Activated CD8-positive, alpha-beta memory T cell treated with anti-CD3 and anti-CD28 coated beads, Interleukin-2, amount 50 U/mL, for 4 hours (primary cell): ENCODE measurements around the gene PAX5.

Experiments used
- DNase-seq: peaks from one replicate; pipeline ENCODE4 v3.0.0-alpha.2; 2020

PAX5 gene

DNA sequence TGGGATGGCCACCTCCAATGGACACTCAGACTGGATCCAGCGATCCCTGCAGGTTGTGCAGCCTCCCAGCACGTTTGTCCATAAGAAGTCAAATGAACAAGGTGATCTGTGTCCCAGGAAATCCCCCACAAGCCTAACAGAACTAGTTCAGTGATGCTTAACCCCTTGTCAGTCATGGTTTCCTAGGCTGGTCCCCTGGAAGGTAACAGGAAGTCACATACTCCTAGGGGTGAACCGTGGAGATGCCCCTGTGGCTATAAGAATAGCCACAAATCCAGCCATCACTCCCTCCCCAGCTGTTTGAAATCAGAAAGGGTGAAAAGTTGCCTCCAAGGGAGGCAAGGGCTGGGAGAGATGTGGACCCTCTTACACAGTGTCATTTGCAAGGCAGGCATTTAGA lies 22.5 kb downstream of the PAX5 start:
- no peak for DNase-seq

DNA sequence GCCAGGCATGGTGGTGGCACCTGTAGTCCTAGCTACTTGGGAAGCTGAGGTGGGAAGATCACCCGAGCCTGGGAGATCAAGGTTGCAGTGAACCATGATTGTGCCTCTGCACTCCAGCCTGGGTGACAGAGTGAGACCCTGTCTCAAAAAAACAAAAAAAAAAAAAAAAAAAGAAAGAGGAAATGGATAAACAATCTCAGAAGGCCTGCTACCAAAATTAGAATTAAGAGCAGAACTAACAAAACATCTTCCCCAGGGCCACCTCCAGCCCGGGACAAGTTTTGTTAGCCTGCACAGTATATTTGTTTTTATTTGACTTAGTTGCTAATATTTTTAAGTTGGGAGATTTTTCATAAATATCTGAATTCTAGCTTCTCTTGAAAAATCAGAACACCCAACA lies 23.1 kb downstream of the PAX5 start:
- no peak for DNase-seq

DNA sequence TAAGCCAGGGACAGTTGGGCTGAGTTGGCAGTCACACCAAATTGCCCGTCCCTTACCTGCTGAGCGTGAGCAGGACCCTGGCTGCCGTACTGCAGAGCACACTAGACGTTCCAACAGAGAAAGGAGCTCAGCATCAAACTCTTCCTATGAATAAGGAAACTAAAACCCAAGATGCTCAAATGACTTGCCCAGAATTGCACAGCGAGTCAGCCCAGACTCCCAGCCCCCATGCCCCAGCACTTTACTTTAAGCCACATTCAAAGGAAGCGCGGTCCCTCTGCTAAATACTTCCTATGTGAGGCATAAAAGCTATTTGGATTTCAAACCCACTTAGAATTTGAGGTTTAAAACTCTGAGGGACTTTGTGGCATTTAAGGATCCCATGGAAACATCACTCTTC lies 23.9 kb downstream of the PAX5 start:
- DNase-seq = no peak

DNA sequence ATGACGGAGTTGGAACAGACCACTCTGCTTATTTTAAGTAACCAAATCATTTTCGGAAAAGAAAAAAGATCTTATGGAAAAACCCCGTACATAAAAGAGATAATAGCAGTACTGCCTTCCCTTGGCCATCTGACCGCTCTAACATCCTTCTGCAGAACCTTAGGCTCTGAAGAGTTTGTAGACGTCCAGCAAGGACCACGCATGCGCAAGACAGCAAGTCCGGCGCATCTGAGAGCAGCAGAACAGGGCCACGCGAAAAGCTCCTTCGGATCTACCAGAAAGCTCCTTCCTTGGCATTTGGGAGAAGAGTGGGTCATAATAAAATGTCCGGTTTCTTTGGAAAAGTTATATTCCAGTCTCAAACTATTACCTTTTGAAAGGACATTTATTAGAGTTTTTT lies 26.8 kb downstream of the PAX5 start:
- DNase-seq = no peak

DNA sequence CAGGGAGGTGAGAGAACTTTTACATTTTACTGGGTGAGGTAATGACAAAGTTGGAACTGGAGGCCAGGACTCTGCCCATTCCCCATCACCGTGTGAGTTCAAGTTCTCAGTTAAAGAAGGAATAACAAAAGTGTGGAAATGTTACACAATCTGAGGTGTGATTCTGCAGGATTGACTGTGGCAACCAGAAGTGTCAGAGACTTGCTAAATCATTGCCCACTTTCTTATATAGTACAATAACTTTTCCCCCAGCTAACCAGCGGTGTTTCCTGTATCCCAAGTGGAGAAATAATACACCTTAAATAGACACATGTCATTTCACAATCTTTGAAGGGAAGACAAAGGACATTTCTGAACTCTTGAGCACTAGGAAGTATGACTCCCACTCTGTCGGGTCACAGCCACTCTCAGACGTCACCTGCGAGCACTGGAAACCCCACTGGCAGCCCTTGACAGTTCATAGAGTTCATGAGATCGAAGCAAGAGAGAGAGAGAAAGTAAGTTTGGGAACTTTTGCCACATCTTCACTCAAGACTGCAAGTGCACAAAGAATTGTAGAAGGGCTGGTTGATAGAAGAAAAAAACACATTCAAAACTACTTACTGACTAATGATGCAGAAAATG lies 28.4 kb downstream of the PAX5 start:
- DNase-seq = no peak

DNA sequence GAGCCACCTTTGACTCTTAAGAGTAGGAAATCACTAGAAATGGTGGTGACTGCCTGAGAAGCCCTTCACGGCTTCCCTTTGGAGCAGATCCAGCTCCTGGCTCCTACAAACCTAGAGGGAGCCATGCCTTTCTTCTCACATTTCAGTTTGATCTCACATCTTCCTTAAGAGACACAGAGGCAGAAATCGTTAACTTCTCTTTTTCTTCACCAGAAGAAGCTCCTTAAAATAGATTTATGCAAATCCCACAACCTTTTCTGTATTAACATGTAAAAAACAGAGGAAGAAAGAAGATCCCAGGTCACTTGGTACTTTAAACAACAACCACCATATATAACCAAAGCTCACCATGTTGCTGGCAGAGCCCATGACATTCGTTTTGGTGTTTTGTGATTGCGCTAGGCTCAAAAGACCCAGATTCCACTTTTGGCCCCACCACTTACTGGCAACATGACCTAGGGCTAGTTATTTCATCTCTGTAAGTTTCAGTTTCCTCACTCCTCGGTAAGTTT lies 29.6 kb downstream of the PAX5 start:
- DNase-seq = no peak

DNA sequence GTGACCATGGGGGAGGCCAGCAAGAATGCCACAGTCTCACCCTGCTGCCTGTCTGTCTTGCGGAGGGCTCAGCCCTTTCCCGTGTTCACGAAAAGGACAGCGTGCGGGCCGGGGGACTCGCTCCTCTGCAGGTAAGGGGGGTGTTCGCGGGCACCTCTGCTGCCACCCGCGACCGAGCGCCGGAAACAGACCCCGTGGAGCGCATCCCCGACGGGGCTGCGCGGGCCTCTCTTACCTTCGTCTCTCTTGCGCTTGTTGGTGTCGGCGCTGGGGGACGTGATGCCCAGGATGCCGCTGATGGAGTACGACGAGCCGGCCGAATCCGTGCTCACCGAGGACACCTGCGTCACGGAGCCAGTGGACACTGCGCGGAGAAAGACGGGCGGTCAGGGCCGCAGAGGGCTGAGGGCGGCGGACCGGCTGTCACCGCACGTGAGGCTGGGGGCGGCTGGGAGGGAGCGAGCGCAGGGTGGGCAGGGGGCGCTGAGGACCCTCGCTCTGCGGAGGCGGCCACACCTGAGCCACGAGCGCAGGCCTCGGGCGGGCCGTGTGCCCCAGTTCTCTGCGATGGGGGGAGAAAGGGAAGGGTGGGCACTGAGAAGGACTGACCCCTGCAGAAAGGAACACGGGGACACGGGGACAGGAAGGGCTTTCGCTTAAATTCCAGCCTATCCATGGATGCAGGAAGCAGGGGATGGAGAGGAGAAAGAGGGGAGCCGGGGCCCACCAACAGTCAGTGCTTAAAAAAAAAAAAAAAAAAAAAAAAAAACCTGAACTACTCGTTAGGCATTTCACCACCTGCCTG lies 31.5 kb downstream of the PAX5 start:
- DNase-seq = no peak

DNA sequence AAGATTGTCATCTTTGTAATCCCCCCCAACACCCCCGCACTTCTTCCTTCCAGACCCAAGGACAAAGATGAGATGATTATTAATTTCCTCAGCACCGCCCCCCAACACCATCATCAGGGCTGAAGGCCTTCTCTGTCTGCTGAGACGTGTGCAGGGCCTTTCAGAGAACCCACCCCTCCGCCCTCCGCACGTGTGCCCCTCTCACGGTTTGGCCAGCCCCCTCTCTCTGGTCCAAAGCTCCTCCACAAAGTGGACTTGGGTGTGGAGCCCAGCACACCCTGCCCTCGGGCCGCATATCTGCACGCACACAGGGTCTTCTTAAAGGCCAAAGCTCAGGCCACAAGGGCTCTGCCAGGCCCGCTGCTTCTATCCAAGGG lies 32.0 kb downstream of the PAX5 start:
- DNase-seq = no peak

DNA sequence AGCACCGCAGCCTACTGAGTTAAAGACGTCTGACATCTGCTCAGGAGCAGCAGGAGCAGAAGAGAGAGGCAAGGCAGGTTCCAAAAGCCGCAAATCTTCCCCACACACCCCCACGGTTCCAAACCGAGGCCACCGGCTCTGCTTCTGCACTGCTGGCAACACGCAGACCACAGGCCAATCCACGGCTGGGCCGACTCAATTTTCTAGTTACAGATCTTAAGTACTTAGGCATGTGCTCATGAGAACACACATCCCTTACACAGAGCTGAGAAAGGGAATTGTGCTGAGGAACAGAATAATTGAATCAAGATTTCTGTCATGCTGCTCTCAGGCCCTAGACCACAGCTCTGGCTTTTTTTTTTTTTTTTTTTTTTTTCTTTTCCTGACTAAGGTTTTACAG lies 32.6 kb downstream of the PAX5 start:
- DNase-seq = no peak

DNA sequence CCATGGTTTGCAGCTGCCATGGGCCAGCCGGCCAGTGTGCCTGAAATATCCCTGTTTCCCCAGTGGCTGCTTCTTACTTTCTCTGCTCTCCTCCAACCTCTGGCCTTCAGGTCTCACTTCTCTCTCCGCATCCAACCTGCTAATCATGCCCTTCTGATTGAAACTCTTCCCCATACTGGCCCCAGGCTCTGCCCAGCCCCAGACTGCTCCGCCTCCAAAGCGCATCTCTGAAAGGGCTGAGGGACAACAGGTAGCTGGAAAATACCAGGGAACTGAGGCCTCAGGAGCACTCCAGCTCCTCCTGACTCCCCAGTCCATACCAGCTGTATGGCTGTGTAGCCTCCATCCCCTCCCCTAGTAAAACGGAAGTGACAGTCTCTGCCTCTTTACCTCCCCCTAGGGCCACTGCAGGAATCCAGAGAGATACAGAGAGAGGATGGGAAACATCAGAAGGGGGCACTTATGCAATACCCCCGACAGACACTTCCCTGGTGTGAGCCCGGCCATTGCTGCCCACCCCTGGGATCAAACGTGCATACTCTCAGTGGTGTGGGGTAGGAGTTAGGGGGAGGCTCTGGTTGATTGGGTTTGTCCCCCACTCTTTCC lies 34.2 kb downstream of the PAX5 start:
- DNase-seq = no peak

DNA sequence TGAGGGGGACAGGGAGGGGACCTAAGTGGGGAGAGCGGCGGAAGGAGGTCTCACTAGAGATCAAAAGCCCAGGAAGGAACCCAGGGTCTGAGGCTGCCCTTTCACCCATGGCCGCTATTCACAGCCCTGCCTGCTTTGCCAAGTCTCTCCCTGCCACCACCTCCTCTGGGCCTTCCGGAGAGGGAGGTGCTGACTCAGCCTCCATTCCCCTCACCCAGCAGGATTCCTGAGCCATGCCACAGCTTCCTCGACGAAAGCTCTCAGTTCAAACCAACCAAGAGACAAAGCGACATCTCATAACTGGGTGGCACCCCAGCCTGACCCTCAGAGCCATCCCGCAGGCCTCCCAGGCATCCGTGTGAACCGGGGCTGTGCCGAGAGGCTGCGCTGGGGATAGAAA lies 36.7 kb downstream of the PAX5 start:
- DNase-seq = no peak

DNA sequence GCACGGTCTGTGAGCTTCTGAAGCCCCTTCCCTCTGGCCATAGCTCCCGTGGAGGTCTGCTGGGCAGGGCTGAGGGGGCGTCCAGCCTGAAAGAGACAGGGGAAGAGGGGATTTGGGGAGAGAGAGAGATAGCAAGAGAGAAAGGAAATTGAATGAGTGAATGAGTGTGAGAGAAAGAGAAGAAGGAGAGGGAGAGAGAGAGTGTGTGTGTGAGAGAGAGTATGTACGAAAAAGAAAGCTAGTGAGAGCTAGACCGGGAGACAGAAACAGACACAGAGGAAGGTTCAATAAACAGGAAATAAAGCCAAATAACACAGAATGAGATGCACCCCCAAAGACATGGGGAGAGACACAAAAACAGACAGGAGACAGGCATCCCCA lies 37.4 kb downstream of the PAX5 start:
- DNase-seq = no peak

DNA sequence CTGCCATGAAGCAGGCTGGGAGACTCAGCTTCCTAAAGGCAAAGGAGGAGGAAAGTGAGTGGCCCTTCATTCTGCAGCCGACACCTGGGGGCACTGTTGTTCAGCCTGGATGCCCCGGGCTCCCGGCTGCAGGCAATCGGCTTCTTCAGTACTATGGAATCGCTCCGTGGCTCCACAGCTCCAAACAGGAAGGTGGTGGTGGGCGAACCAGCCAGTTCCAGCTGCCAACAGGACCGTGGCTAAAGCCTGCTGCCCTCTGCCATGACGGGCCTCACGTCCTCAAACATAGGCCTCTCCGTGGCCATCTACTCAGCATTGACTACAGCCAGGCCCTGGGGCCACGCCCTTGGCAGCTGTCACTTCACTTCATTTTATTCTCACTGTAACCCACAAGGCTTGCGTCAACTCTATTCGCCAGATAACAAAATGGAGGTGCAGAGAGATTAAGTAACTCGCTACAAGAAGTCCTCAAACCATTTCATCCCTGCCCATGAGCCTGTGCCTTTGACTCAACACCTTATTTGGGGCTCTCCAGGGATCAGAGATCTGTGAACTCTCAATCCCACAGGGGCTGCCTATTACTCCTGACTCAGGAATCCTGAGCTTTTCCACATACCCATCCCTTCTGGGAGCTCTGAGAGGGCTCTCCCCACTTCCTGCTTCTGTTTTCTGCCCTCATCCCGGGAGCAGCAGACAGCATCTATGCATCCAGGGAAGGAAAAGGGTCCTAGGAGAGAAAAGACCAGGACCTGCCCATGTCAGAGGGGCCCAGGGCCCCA lies 38.0 kb downstream of the PAX5 start:
- DNase-seq = peak; percentile 59

DNA sequence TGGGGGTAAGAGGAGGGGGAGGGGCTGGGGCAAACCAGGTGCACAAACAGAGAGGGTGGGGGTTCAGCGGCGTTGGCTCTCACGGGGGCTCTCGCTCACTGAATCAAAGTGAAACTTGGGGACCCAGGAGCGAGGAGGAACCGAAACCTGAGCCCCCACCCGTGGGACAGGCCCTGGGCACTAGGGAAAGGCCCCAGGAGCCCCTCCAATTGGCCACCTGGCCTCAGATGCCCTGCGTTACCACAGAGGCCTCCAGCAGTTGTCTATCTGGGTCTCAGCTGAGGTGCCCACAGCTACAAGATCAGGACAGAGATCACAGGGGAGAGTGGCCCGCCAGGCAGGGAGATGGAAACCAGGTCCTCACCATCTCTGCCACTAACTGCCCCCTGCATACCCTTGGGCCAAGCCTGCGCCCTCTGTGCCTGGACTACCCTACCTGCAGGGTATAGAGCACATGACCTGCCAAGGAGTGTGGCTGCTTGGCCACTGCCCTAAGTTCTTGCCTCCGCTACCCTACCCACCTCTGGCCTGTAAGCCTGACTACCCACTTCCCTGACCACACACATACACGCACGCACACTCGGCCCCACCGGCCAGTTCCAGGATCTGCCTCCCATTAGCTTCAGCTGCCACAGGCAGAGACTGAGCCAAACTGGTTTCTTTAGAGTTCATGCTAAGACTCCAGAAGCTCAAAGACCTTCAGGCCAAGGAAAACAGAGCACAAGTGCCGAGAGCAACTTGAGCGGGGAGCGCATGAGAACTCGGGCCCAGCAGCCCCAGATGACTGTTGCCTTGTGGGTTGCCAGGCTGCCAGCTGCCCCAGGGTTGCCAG lies 39.9 kb downstream of the PAX5 start:
- no peak for DNase-seq

DNA sequence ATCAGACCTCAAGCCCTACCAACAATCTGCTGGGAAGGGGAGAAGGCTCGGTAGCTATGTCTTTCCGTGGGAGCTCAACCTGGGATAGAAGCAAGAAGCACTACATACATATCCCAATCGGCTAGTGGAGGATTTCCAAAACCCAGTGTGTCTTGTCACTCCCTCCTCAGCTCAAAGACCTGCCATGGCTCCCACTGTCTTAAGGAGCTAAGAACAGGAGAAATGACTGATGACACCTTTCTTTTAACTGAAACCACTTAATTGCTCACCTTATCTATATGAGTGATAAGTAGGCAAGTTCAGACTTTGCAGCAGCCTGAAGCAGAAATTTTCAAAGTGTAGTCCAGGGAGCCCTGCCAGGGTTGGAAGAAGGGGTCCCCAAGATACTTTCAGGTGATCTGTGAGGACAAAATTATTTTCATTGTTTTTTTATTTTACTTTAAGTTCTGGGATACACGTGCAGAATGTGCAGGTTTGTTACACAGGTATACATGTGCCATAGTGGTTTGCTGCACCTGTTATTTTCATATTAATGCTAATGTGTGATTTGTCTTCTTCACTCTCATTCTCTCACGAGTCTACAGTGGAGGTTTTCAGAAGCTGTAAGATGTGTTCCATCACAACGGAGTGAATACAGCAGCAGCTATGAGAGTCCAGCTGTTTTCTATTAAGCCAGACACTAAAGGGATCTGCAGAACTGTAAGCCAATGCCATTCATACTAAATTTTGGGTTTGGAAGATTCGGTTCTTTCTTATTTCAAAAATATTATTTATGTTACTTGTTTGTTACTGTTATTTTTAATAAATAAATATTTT lies 41.4 kb downstream of the PAX5 start:
- no peak for DNase-seq

DNA sequence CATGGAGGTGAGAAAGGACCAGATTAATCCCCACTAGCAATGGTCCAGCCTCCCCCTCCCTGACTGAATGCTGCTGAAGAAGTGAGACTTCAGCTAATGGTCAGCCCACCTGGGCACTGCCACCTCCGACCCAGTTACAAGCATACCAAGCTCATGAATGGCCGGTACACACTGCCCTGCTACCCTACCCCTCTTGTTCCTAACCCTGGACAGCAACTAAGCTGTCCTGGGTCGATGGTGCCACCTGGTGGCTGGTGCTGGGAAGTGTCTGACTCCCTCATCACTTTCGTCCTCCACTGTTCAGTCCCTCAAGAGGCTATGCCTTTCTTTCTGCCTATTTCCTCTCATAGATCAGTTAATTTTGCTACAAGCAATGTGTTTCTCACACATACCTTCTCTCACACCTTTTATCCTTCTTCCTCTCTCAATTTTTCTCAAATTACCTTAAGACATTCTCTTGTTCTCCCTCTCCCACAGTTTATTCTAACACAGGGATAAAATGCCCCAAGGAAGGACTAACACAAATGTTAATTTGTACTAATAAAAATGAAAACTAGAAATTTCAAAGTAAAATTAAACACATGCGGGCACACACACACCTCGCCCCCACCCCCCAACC lies 42.4 kb downstream of the PAX5 start:
- no peak for DNase-seq

DNA sequence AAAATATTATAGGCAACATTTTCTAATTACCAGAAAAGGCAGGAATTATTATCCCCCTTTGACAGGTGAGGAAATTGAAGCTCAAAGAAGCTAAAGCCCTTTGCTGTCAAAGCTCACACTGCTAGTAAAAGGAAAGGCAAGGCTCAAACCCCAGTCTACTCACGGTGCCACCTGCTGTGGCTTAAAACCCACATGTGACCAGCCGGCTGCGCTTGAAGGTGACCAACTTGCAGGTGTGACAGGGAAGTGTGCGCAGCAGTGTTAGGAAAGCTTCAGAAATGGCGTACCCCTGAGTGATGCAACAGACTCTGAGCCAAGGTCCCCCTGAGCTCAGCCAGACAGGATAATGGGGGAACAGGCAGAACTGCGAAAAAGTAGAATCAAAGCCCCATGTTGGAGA lies 45.2 kb downstream of the PAX5 start:
- no peak for DNase-seq

DNA sequence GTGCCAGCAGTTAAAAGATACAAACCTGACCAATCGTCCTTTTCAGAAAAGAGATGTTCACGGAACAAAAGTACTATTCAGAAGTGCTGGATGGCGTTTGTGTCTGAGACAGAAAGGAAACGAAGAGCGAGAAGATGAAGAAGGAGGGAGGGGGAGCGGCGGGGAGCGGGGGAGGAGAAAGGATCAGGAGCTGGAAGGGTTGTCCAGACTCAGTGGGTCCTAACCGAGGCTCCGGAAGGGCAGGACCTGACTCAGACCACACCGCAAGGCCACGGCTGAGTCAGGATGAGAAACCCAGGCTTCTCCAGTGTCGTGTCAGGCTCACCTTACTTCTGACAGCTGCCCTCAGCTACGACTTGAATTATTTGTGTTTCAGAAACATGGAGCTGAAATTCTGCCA lies 46.2 kb downstream of the PAX5 start:
- DNase-seq = no peak

DNA sequence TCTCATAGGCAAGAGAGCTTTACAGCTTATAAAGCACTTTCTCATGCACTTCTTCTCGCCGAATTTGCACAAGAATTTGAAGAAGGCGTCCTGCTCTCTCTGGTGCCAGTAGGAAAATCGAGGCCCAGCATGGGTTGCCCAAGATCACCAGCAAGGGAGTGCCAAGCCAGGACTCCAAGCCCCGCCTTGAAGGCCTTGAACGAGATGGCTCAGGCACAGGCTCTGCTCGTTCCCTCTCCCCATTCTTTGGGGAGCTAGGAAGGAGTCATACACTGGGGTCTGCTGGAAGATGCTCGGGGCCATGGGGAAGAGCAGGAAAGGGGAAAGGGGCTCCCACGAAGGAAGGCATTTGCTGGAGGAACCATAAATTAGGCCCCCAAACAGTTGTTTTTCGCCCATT lies 46.7 kb downstream of the PAX5 start:
- DNase-seq = no peak

DNA sequence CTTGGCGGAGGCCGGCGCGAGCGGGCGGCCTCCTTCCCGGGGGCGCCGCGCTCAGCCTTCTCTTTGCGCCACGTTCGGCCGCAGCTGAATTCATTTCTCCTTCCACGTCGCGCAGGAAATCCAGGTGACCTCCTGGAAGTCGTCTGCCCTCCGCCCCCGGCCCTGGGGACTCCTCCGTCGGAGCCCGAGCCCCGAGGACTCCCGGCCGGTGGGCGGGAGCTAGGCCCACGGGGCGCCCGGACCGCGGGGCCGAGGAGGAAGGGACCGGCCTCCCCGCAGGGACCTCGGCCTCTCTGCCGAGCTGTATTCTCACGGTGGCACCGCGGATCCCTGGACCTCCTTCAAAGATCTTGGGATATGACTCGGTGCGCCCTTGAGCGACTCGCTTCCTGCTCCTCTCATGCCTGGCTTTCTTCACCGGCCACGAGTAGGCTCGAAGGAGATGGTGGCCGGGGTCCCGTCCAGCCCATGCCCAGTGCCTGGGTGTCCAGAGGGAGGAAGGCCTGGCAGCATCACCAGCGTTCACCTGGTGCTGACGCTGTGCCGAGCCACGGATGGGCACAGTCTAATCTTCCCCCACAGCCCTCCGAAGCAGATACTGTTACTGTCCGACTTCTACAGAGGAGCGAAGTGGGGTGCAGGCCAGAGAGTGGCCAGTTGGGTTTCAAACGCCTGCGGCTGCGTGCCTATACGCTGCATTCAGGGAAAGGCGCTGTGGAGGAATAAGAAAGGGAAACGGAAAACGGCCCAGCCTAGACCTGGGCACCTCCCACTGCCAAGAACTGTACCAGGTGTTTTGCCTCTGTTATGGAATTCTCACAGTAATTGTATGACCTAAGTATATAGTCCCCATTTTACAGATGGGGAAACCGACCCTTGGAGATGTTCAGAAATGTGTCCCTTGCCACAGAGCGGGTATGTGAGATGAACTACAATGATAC lies 47.3 kb downstream of the PAX5 start:
- DNase-seq = no peak
